Tibial nerve (tissue), 4 donors: ENCODE measurements around the gene CFAP54. TPM values are rescaled to one million over a fixed set of nuclear protein-coding genes. Genes with fewer than 3 reads are reported as not detected.

Experiments used
- DNase-seq, 2 donors: peaks; one replicate each; pipeline ENCODE4 v3.0.0-alpha.2; 2019; ENCODE audit warnings: low spot score in 2 of 2
- H3K27ac ChIP-seq, 4 donors: fragments of 200-600 bp; sonication (generic) in 3 of 4; one replicate each; pipeline ENCODE4 v1.5.1; 2017 to 2019; ENCODE audit warnings: mild to moderate bottlenecking in 1 of 4
- H3K27me3 ChIP-seq, 2 donors: fragments of 200-600 bp; sonication (generic) in 1 of 2; one replicate each; pipeline versions ENCODE4 v1.5.1 to v1.6.0; 2017 to 2019
- H3K36me3 ChIP-seq, 3 donors: fragments of 200-600 bp; sonication (generic); one replicate each; pipeline ENCODE4 v1.5.1; 2018 to 2019
- H3K4me1 ChIP-seq, 4 donors: fragments of 200-600 bp; sonication (generic) in 3 of 4; one replicate each; pipeline ENCODE4 v1.5.1; 2017 to 2019
- H3K4me3 ChIP-seq, 4 donors: fragments of 200-600 bp; sonication (generic) in 3 of 4; one replicate each; pipeline ENCODE4 v1.5.1; 2017 to 2019; ENCODE audit warnings: mild to moderate bottlenecking in 1 of 4, moderate library complexity in 1 of 4
- H3K9me3 ChIP-seq, 4 donors: fragments of 200-600 bp; sonication (generic) in 3 of 4; one replicate each; pipeline ENCODE4 v1.5.1; 2017 to 2019
- CTCF ChIP-seq, 5 experiments: fragments of 200-600 bp in 3 of 5; fragments of 450-650 bp in 2 of 5; sonication (generic) in 3 of 5; IDR thresholded peaks; one replicate each; pipeline ENCODE4 v1.5.1; 2016 to 2019; ENCODE audit warnings: antibody characterized with exemption in 5 of 5, mild to moderate bottlenecking in 3 of 5, moderate library complexity in 2 of 5
- EP300 ChIP-seq, 2 donors: sonication (generic); formaldehyde crosslinking; IDR thresholded peaks; one replicate each; pipeline ENCODE4 v1.6.1; 2017; ENCODE audit warnings: antibody characterized with exemption in 2 of 2, mild to moderate bottlenecking in 1 of 2
- POLR2A ChIP-seq, 2 donors: fragments of 450-650 bp; IDR thresholded peaks; one replicate each; pipeline ENCODE4 v1.6.1; 2017; ENCODE audit warnings: antibody characterized with exemption in 2 of 2, mild to moderate bottlenecking in 2 of 2, moderate library complexity in 2 of 2
- WGBS, 2 donors: methylation state at CpG; one replicate each; pipeline ENCODE4 v1.1.5; 2018; 5-methylcytosine and 5-hydroxymethylcytosine counted together
- total RNA-seq, 4 donors: library from RNA; depleted of rRNA; stranded (reverse); fragments of >200 nt; gene quantifications; one replicate each; pipeline ENCODE4 v1.1.0, GENCODE V29; 2016

Gene CFAP54
- total RNA-seq, 4 donors from 2014 or later: 0.87 to 6.7 (median 2.1) TPM

GRCh38 chr12:96445691-96446583, 43.4 kb upstream of the CFAP54 start:
- Histone ChIP-seq H3K27me3 (no peaks in the 10 kb centered on the region), H3K36me3 (no peaks in the 10 kb centered on the region), H3K9me3 (no peaks in the 10 kb centered on the region), H3K4me1 (no peaks in the 10 kb centered on the region), H3K27ac (peak overlapping the region in 3 of 4 donors; percentile 28 to 68 (median 52)), H3K4me3 (no peak overlapping the region)
- DNase-seq: no peak
- TF ChIP-seq EP300 (IDR thresholded peaks at IDR 0.05) (peak; percentile 54 to 81), POLR2A (IDR thresholded peaks at IDR 0.05) (no peak)
- WGBS, 2 donors: 57 to 59% methylated on average over 6 of the region's 6 CpGs

- Histone ChIP-seq H3K27ac (no peak overlapping the region), H3K4me3 (no peak overlapping the region), H3K36me3 (no peaks in the 10 kb centered on the region), H3K4me1 (no peaks in the 10 kb centered on the region), H3K9me3 (no peaks in the 10 kb centered on the region), H3K27me3 (no peaks in the 10 kb centered on the region)
- TF ChIP-seq POLR2A (IDR thresholded peaks at IDR 0.05): no peak
- no peak for TF ChIP-seq EP300 (IDR thresholded peaks at IDR 0.05)
- TF ChIP-seq CTCF (IDR thresholded peaks at IDR 0.05): no peak
- WGBS, 2 donors: 91 to 93% methylated on average over 3 of the region's 3 CpGs
- DNase-seq: no peak
Observed at GRCh38 chr12:96447256-96447655, 42.1 kb upstream of the CFAP54 start.

- TF ChIP-seq EP300 (IDR thresholded peaks at IDR 0.05): no peak
- TF ChIP-seq POLR2A (IDR thresholded peaks at IDR 0.05): no peak
- TF ChIP-seq CTCF (IDR thresholded peaks at IDR 0.05): no peak
- 86% methylated on average over 3 of the region's 3 CpGs for WGBS, 2 donors
- no peaks in the 10 kb centered on the region for H3K4me1 ChIP-seq
Observed at GRCh38 chr12:96448300-96448699, 41.1 kb upstream of the CFAP54 start.

GRCh38 chr12:96452261-96452922, 37.0 kb upstream of the CFAP54 start:
- Histone ChIP-seq H3K27ac (no peak overlapping the region), H3K36me3 (no peaks in the 10 kb centered on the region), H3K9me3 (no peaks in the 10 kb centered on the region), H3K4me1 (no peaks in the 10 kb centered on the region), H3K4me3 (no peak overlapping the region), H3K27me3 (no peaks in the 10 kb centered on the region)
- 75 to 82% methylated on average over 3 of the region's 3 CpGs for WGBS, 2 donors
- TF ChIP-seq CTCF (IDR thresholded peaks at IDR 0.05) (no peak), EP300 (IDR thresholded peaks at IDR 0.05) (no peak), POLR2A (IDR thresholded peaks at IDR 0.05) (no peak)
- no peak for DNase-seq

More at GRCh38 chr12:96448300-96448699, 41.1 kb upstream of the CFAP54 start:
- Histone ChIP-seq H3K27me3 (no peaks in the 10 kb centered on the region), H3K9me3 (no peaks in the 10 kb centered on the region), H3K36me3 (no peaks in the 10 kb centered on the region), H3K4me3 (no peak overlapping the region), H3K27ac (no peak overlapping the region)
- DNase-seq: no peak

- TF ChIP-seq POLR2A (IDR thresholded peaks at IDR 0.05) (no peak), EP300 (IDR thresholded peaks at IDR 0.05) (no peak), CTCF (IDR thresholded peaks at IDR 0.05) (no peak)
- Histone ChIP-seq H3K4me3 (no peak overlapping the region), H3K27me3 (no peaks in the 10 kb centered on the region), H3K36me3 (no peaks in the 10 kb centered on the region), H3K4me1 (no peaks in the 10 kb centered on the region), H3K27ac (no peak overlapping the region), H3K9me3 (no peaks in the 10 kb centered on the region)
- DNase-seq: no peak
Observed at GRCh38 chr12:96454396-96454795, 35.0 kb upstream of the CFAP54 start.
